Transverse colon (tissue), 4 donors: ENCODE data around the gene CDH12. TPM values are rescaled to one million over a fixed set of nuclear protein-coding genes. Genes with fewer than 3 reads are reported as not detected.

Source experiments
- DNase-seq: peaks from one replicate; pipeline ENCODE4 v3.0.0-alpha.2; 2019
- H3K27ac ChIP-seq, 4 donors: fragments of 200-600 bp; sonication (generic); 2 replicates each; pipeline ENCODE4 v1.5.1; 2016 to 2018; ENCODE audit warnings: inconsistent platforms in 4 of 4
- H3K27me3 ChIP-seq: fragments of 200-600 bp; sonication (generic); 2 replicates; pipeline ENCODE4 v1.5.1; 2017; ENCODE audit warnings: inconsistent platforms
- H3K36me3 ChIP-seq, 4 donors: fragments of 200-600 bp; sonication (generic); 2 replicates each; pipeline ENCODE4 v1.5.1; 2017 to 2019; ENCODE audit warnings: inconsistent platforms in 4 of 4
- H3K4me1 ChIP-seq, 4 donors: fragments of 200-600 bp; sonication (generic); 2 replicates each; pipeline ENCODE4 v1.5.1; 2017 to 2020; ENCODE audit warnings: inconsistent platforms in 4 of 4
- H3K4me3 ChIP-seq, 4 donors: fragments of 200-600 bp; sonication (generic); 1 replicate in 1 of 4; 2 replicates in 3 of 4; pipeline versions ENCODE4 v1.5.1 to v1.6.1; 2017 to 2019; ENCODE audit warnings: inconsistent platforms in 4 of 4
- H3K9me3 ChIP-seq, 2 donors: fragments of 200-600 bp; sonication (generic); 2 replicates each; pipeline ENCODE4 v1.5.1; 2017 to 2019; ENCODE audit warnings: inconsistent platforms in 2 of 2
- CTCF ChIP-seq, 5 experiments: fragments of 200-600 bp in 3 of 5; fragments of 450-650 bp in 2 of 5; sonication (generic) in 3 of 5; IDR thresholded peaks; 1 replicate in 2 of 5; 2 replicates in 3 of 5; pipeline ENCODE4 v1.5.1; 2016 to 2017; ENCODE audit warnings: antibody characterized with exemption in 5 of 5, inconsistent platforms in 3 of 5, mild to moderate bottlenecking in 2 of 5, moderate library complexity in 1 of 5
- EP300 ChIP-seq: sonication (generic); formaldehyde crosslinking; IDR thresholded peaks from one replicate; pipeline ENCODE4 v1.6.1; 2017; ENCODE audit warnings: antibody characterized with exemption, low read depth
- POLR2A ChIP-seq: fragments of 450-650 bp; IDR thresholded peaks from one replicate; pipeline ENCODE4 v1.6.1; 2016; ENCODE audit warnings: antibody characterized with exemption, mild to moderate bottlenecking, moderate library complexity
- POLR2AphosphoS5 ChIP-seq, 3 donors: sonication (generic); formaldehyde crosslinking; IDR thresholded peaks; one replicate each; pipeline ENCODE4 v1.6.1; 2016; ENCODE audit warnings: antibody characterized with exemption in 3 of 3
- WGBS, 2 donors: methylation state at CpG; one replicate each; pipeline ENCODE4 v1.1.5; 2018; ENCODE audit warnings: low coverage in 1 of 2; 5-methylcytosine and 5-hydroxymethylcytosine counted together
- in situ Hi-C, 4 donors: fragments of 200-750 bp; cut with MboI; loops; one replicate each; pipeline versions ENCODE4 v1.15.0 to v1.15.1; 2017; ENCODE audit warnings: low sequenced_read_pairs in 3 of 4, low pct_ligation_motif_present in 1 of 4, low pct_unique_long_range_greater_than_20kb in 1 of 4
- intact Hi-C: fragments of 100-400 bp; cut with DNase I; formaldehyde crosslinking; loops from one replicate; pipeline ENCODE4 v1.15.1; 2023; ENCODE audit warnings: low total_unique reads
- total RNA-seq, 4 donors: library from RNA; depleted of rRNA; stranded (reverse); fragments of >200 nt; gene quantifications; one replicate each; pipeline ENCODE4 v1.1.0, GENCODE V29; 2016

The CDH12 gene
- total RNA-seq, 4 donors from 2014 or later = 0.14 TPM; not detected in 3

GRCh38 chr5:22631683-22632082 is 221.5 kb downstream of the CDH12 start:
- TF ChIP-seq POLR2AphosphoS5 (IDR thresholded peaks at IDR 0.05) (no peak), EP300 (no peak), POLR2A (no peak), CTCF (IDR thresholded peaks at IDR 0.05) (no peak)
- in situ Hi-C loops (no loop called here), intact Hi-C loops (no loop called here)
- WGBS, 2 donors = 60 to 61% methylated on average over 2 to 3 of the region's 3 CpGs
- H3K4me1 ChIP-seq = no peaks in the 10 kb centered on the region
- H3K9me3 ChIP-seq = no peaks in the 10 kb centered on the region
- no peak overlapping the region for H3K27ac ChIP-seq
- no peak for DNase-seq
- no peaks in the 10 kb centered on the region for H3K27me3 ChIP-seq
- H3K36me3 ChIP-seq = no peaks in the 10 kb centered on the region
- no peak overlapping the region for H3K4me3 ChIP-seq

- H3K27ac ChIP-seq = no peak overlapping the region
- no peaks in the 10 kb centered on the region for H3K4me1 ChIP-seq
- intact Hi-C loops = no loop called here
- in situ Hi-C loops = no loop called here
- 73 to 76% methylated on average over 2 to 4 of the region's 4 CpGs for WGBS, 2 donors
- H3K9me3 ChIP-seq = no peaks in the 10 kb centered on the region
- no peak for TF ChIP-seq CTCF (IDR thresholded peaks at IDR 0.05)
- TF ChIP-seq EP300 = no peak
- no peak for TF ChIP-seq POLR2A
- DNase-seq = no peak
- no peaks in the 10 kb centered on the region for H3K36me3 ChIP-seq
- H3K27me3 ChIP-seq = no peaks in the 10 kb centered on the region
- H3K4me3 ChIP-seq = no peak overlapping the region
Measured at GRCh38 chr5:22627029-22627428, 226.1 kb downstream of the CDH12 start.

GRCh38 chr5:22625451-22625850 is 227.7 kb downstream of the CDH12 start:
- Histone ChIP-seq H3K9me3 (no peaks in the 10 kb centered on the region), H3K4me3 (no peak overlapping the region), H3K36me3 (no peaks in the 10 kb centered on the region), H3K4me1 (no peaks in the 10 kb centered on the region), H3K27ac (no peak overlapping the region), H3K27me3 (no peaks in the 10 kb centered on the region)
- DNase-seq = no peak
- intact Hi-C loops = no loop called here
- WGBS, 2 donors = 89% methylated on average over 2 of the region's 2 CpGs; no CpG with 5 or more reads in 1 of the 2 donors
- in situ Hi-C loops = no loop called here
- TF ChIP-seq POLR2AphosphoS5 (IDR thresholded peaks at IDR 0.05) (no peak), EP300 (no peak), POLR2A (no peak), CTCF (IDR thresholded peaks at IDR 0.05) (no peak)

- no peak for DNase-seq
- in situ Hi-C loops = no loop called here
- WGBS, 2 donors = 8 to 21% methylated on average over 2 of the region's 2 CpGs
- Histone ChIP-seq H3K9me3 (no peaks in the 10 kb centered on the region), H3K27ac (no peak overlapping the region), H3K4me3 (no peak overlapping the region), H3K4me1 (no peaks in the 10 kb centered on the region), H3K36me3 (no peaks in the 10 kb centered on the region), H3K27me3 (no peaks in the 10 kb centered on the region)
- TF ChIP-seq POLR2A = no peak
- no peak for TF ChIP-seq EP300
- TF ChIP-seq CTCF (IDR thresholded peaks at IDR 0.05) = no peak
- TF ChIP-seq POLR2AphosphoS5 (IDR thresholded peaks at IDR 0.05) = no peak
- intact Hi-C loops = no loop called here
Measured at GRCh38 chr5:22621084-22621483, 232.1 kb downstream of the CDH12 start.
